ENCODE measurements around the gene PLCD3.
A peak's percentile ranks its signal among the peaks of the same experiment; 100 is the strongest.

Gene PLCD3

DNA sequence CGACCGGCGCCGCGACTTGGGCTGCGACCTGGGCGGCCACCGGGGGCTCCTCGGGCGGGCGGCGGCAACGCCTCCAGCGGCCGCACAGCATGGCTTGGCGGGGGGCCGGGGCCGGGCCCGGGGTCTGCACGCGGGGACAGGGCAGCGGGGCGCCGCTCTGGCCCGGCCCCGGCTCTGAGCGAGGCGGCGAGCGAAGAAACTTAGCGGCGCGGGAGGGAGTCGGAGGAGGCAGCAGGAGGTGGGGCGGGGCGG is at the start of gene PLCD3:
PLCD3 (minus strand) TSS at position 196 of the 252 bp plus-strand sequence; CDS start at position 91, 105 bp downstream.
- no peak for DNase-seq

DNA sequence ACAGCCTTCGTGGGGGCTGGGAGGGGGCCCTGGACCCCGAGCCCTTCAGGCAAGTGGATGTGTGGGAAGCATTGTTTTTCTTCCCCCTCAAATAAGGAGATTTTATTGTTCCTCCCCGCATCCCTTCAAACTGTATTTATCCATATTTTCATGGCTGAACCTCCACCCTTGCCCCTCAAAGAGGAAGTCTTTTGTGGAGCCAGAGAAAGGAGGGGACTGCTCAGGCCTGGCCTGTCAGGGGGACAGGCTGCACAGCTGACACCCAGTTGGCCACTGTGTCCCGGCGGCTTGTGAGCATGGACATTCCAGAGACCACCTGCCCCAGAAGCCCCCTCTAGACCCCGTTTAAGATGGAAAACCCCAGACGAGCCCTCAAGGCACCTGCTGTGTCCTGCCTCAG is 45.2 kb upstream of the PLCD3 start:
- no peak for DNase-seq

- DNase-seq: no peak
Measured at GRCh38 chr17:45175759-45176115, 43.4 kb upstream of the PLCD3 start.

GRCh38 chr17:45172541-45173286 is 40.4 kb upstream of the PLCD3 start:
- DNase-seq: peak; percentile 58

DNA sequence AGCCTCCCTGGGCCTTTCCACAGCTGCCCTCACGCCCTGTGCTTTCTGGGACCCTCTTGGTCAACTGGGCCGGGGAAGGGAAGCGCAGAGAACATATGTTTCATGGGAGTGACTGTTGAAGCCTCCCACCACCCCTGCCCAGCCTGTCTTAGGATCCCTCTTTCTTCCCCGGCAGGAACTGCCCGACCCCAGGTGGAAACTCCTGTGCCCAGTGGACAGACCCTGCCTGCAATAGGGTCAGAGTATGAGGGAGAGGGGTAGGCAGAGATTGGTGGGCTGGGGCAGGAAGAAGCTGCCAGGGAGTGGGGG is 39.9 kb upstream of the PLCD3 start:
- no peak for DNase-seq

GRCh38 chr17:45171338-45172231 is 39.3 kb upstream of the PLCD3 start:
- no peak for DNase-seq

- DNase-seq: no peak
Measured at GRCh38 chr17:45170931-45171337, 38.6 kb upstream of the PLCD3 start.

- DNase-seq: peak; percentile 19
Measured at GRCh38 chr17:45170280-45170930, 38.1 kb upstream of the PLCD3 start.

DNA sequence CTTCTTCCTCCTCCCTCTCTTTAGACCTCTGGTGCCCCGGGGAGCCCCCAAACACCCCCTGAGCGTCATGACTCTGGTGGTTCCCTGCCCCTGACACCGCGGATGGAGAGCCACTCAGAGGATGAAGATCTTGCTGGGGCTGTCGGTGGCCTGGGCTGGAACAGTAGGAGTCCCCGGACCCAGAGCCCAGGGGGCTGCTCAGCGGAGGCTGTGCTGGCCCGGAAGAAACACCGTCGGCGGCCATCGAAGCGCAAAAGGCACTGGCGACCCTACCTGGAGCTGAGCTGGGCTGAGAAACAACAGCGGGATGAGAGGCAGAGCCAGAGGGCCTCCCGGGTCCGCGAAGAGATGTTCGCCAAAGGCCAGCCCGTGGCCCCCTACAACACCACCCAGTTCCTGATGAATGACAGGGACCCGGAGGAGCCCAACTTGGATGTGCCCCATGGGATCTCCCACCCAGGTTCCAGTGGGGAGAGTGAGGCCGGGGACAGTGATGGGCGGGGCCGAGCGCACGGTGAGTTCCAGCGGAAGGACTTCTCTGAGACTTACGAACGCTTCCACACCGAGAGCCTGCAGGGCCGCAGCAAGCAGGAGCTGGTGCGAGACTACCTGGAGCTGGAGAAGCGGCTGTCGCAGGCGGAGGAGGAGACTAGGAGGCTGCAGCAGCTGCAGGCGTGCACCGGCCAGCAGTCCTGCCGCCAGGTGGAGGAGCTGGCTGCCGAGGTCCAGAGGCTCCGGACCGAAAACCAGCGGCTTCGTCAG is 36.9 kb upstream of the PLCD3 start:
- DNase-seq: no peak

- no peak for DNase-seq
Measured at GRCh38 chr17:45164734-45165269, 32.5 kb upstream of the PLCD3 start.

- DNase-seq: no peak
Measured at GRCh38 chr17:45162025-45162687, 29.8 kb upstream of the PLCD3 start.

- peak; percentile 100 for DNase-seq
Measured at GRCh38 chr17:45161288-45162024, 29.1 kb upstream of the PLCD3 start, which contains the start of gene HEXIM2. Gene HEXIM2, plus strand, starts transcription at chr17:45161875. Its CDS starts 919 bp downstream, at chr17:45162794.

- peak; percentile 70 for DNase-seq
Measured at GRCh38 chr17:45160447-45161287, 28.4 kb upstream of the PLCD3 start.

DNA sequence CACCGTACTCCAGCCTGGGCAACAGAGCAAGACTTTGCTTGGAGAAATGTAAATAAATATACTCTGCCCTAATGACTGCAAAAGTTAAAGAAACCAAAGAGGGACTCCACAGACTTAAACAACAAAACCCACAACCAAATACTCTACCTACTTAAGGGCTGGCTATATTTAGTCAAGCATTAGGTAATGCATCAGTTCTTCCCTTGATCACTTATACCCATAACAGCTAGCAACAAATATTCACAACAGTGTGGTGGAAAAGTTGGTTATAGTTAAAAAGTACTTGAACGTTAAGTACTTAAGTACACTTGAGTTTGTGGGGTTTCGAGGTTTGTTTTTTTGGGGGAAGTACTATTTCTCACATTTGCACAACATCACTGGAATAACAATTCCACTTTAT is 23.9 kb upstream of the PLCD3 start:
- no peak for DNase-seq

GRCh38 chr17:45155483-45155882 is 23.2 kb upstream of the PLCD3 start:
- no peak for DNase-seq

DNA sequence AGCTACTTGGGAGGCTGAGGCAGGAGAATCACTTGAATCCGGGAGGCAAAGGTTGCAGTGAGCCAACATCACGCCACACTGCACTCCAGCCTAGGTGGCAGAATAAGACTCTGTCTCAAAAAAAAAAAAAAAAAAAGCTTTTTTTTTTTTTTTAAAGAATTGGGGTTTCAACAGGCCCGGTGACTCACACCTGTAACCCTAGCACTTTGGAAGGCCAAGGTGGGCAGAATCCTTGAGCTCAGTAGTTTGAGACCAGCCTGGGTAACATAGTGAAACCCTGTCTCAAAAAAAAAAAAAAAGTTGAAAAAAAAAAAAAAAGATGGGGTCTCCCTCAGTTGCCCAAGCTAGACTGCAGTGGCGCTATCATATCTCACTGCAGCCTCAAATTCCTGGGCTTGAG is 22.7 kb upstream of the PLCD3 start:
- DNase-seq: peak; percentile 16

GRCh38 chr17:45150911-45151809 is 18.8 kb upstream of the PLCD3 start:
- peak; percentile 15 for DNase-seq

- DNase-seq: peak; percentile 45
Measured at GRCh38 chr17:45149669-45150664, 17.7 kb upstream of the PLCD3 start.
